GM18951 (cell line): Measurements from ENCODE around the gene UNC5B.

ENCODE experiments used
- POLR2A ChIP-seq: IDR thresholded peaks from 4 replicates; pipeline ENCODE4 v1.6.1; 2011; ENCODE audit warnings: mild to moderate bottlenecking; ENCODE audit not compliant: insufficient read length, insufficient read depth; ENCODE audit errors: extremely low read depth
- in situ Hi-C: fragments of 300-500 bp; cut with MboI; formaldehyde crosslinking; loops from one replicate; pipeline ENCODE4 v1.12.0; 2022; ENCODE audit warnings: low sequenced_read_pairs, mixed read lengths, inconsistent platforms; ENCODE audit not compliant: unreplicated experiment

Gene UNC5B

GRCh38 chr10:71212318-71213126 lies at the start of gene UNC5B:
Gene UNC5B, plus strand, starts transcription at chr10:71212570. Its CDS starts 416 bp downstream, at chr10:71212986.
- TF ChIP-seq POLR2A, result no peak
- in situ Hi-C loops, result no loop called here

- in situ Hi-C loops, result no loop called here
- no peak for TF ChIP-seq POLR2A
These were observed 38.9 kb upstream of the UNC5B start for GRCh38 chr10:71173466-71173865.

GRCh38 chr10:71176661-71177060 lies 35.7 kb upstream of the UNC5B start:
- in situ Hi-C loops, result no loop called here
- no peak for TF ChIP-seq POLR2A

- in situ Hi-C loops, result no loop called here
- TF ChIP-seq POLR2A, result no peak
These were observed 34.6 kb upstream of the UNC5B start for GRCh38 chr10:71177651-71178199.

GRCh38 chr10:71178880-71179279 lies 33.5 kb upstream of the UNC5B start:
- in situ Hi-C loops, result no loop called here

GRCh38 chr10:71179382-71179781 lies 33.0 kb upstream of the UNC5B start:
- in situ Hi-C loops, result no loop called here
- TF ChIP-seq POLR2A, result no peak

More at GRCh38 chr10:71178880-71179279, 33.5 kb upstream of the UNC5B start:
- TF ChIP-seq POLR2A, result no peak

- TF ChIP-seq POLR2A, result no peak
- in situ Hi-C loops, result no loop called here
These were observed 27.9 kb upstream of the UNC5B start for GRCh38 chr10:71184421-71184820.

- in situ Hi-C loops, result no loop called here
- no peak for TF ChIP-seq POLR2A
These were observed 27.2 kb upstream of the UNC5B start for GRCh38 chr10:71185209-71185608.

GRCh38 chr10:71187197-71187596 lies 25.2 kb upstream of the UNC5B start:
- no peak for TF ChIP-seq POLR2A
- in situ Hi-C loops, result no loop called here

GRCh38 chr10:71187600-71187999 lies 24.8 kb upstream of the UNC5B start:
- no peak for TF ChIP-seq POLR2A
- in situ Hi-C loops, result no loop called here

GRCh38 chr10:71188201-71188600 lies 24.2 kb upstream of the UNC5B start:
- no peak for TF ChIP-seq POLR2A
- in situ Hi-C loops, result no loop called here

GRCh38 chr10:71191019-71191418 lies 21.4 kb upstream of the UNC5B start:
- in situ Hi-C loops, result no loop called here
- no peak for TF ChIP-seq POLR2A

GRCh38 chr10:71191551-71192076 lies 20.8 kb upstream of the UNC5B start:
- no peak for TF ChIP-seq POLR2A
- in situ Hi-C loops, result no loop called here

GRCh38 chr10:71193516-71193915 lies 18.9 kb upstream of the UNC5B start:
- in situ Hi-C loops, result no loop called here
- TF ChIP-seq POLR2A, result no peak
